Motor neuron (in vitro differentiated cells): ENCODE data around the gene PRDM12. TPM values are rescaled to one million over a fixed set of nuclear protein-coding genes. Genes with fewer than 3 reads are reported as not detected.
A peak's percentile ranks its signal among the peaks of the same experiment; 100 is the strongest.

Source experiments
- ATAC-seq, 8 experiments: fragments of 200-7000 bp; cut with Tn5 transposase; replicated peaks in 6 of 8; 2 replicates each; pipeline ENCODE4 v1.8.0; 2021; ENCODE audit warnings: mild to moderate bottlenecking in 8 of 8, moderate library complexity in 8 of 8
- H3K27ac ChIP-seq, 2 donors: fragments of 250-450 bp; sonication (Bioruptor Pico); 2 replicates each; pipeline ENCODE4 v1.9.0; 2021; ENCODE audit warnings: antibody characterized with exemption in 2 of 2, mild to moderate bottlenecking in 2 of 2, moderate library complexity in 1 of 2
- H3K4me1 ChIP-seq, 2 donors: fragments of 250-450 bp; sonication (Bioruptor Pico); replicated peaks in 1 of 2; 2 replicates each; pipeline ENCODE4 v1.6.1; 2021; ENCODE audit warnings: antibody characterized with exemption in 2 of 2, mild to moderate bottlenecking in 2 of 2, moderate library complexity in 1 of 2
- H3K4me3 ChIP-seq, 5 donors: fragments of 250-450 bp; sonication (Bioruptor Pico); 2 replicates each; pipeline ENCODE4 v1.9.0; 2021; ENCODE audit warnings: antibody characterized with exemption in 5 of 5, mild to moderate bottlenecking in 5 of 5, moderate library complexity in 4 of 5
- WGBS, 10 experiments: fragments of 450-650 bp; shearing (Covaris generic); methylation state at CpG; one replicate each; pipeline ENCODE4 v1.0.0; 2022; 5-methylcytosine and 5-hydroxymethylcytosine counted together
- in situ Hi-C, 9 experiments: fragments of 400-800 bp; cut with MboI; loops; one replicate each; pipeline ENCODE4 v1.15.0; 2021; ENCODE audit warnings: low sequenced_read_pairs in 9 of 9, low pct_unique_long_range_greater_than_20kb in 2 of 9; ENCODE audit not compliant: unreplicated experiment in 9 of 9
- total RNA-seq, 8 experiments: library from RNA; unstranded; fragments of 300-600 nt; gene quantifications; 2 replicates each; pipeline versions ENCODE4 v1.2.3 to v1.2.4, GENCODE V29; 2022

Gene PRDM12
- total RNA-seq, 8 experiments from 2014 or later, result 0.21 to 0.96 (median 0.27) TPM; not detected in 3

DNA sequence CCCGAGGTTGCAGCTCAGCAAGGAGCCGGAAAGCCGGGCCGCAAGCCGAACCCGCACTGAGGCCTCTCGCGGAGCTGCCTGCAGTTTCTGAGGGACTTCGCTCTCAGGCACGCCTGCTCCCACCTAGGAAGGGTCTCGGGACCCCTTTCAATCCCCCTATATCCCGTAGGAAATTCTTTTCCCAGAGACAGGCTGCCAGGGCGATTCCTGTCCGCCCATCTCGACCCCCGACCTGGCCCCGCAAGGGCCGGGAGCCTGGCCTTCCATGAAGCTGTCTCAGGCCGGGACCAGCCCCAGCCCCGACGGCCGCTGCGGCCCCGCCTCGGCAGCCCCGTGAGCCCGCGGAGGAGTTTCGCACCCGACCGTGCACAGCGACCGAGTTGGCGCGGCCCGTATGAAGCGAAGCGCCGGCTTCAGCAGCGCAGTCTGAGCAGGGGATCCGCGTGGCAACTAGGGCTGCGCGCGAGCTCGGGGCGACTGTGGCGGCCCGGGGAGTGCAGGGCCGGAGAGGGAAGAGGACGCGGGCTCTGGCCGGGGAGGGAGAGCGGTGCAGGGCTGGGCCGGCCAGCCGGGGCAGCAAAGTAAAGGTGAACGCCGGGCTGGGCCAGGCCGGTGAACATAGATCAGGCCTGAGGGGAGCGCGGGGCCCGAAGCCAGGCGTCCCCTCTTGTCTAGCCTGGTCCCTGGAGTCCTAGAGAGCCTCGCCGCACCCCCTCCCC lies 977 bp upstream of the PRDM12 start:
- 0 to 13% (median 0%) methylated on average over 1 to 6 of the region's 65 CpGs; no CpG with 5 or more reads in 6 of the 10 experiments for WGBS, 10 experiments
- peak overlapping the region in 1 of 5 donors; percentile 17 for H3K4me3 ChIP-seq

DNA sequence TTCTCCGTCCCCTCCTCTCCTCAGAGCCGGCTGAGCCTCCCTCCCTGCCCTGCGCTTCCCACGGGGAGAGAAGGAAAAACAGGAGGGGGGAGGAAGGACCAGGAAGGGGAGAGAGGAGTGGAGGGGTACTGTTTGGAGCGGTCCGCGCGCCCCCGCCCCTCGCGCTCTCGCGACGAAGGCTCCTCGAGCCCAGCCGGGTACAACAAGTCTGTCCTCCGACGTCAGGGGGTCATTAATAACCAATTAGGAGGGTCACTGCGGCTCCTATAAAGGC lies 480 bp upstream of the PRDM12 start:
- H3K27ac ChIP-seq, result no peak overlapping the region
- H3K4me3 ChIP-seq, result peak overlapping the region in 2 of 5 donors; percentile 2 to 17
- WGBS, 10 experiments, result no CpG with 5 or more reads among the region's 19 CpGs
- peak in 6 of 8 experiments; percentile 6 to 66 (median 56) for ATAC-seq
- in situ Hi-C loops, result no loop called here
- H3K4me1 ChIP-seq, result peaks cover 13 to 38% of the 10 kb centered on the region in 2 donors

More for the DNA sequence above, 977 bp upstream of the PRDM12 start:
- peak in 4 of 8 experiments; percentile 17 to 54 (median 30) for ATAC-seq
- Histone ChIP-seq H3K4me1 (peaks cover 8 to 38% of the 10 kb centered on the region in 2 donors), H3K27ac (no peak overlapping the region)
- in situ Hi-C loops, result no loop called here

DNA sequence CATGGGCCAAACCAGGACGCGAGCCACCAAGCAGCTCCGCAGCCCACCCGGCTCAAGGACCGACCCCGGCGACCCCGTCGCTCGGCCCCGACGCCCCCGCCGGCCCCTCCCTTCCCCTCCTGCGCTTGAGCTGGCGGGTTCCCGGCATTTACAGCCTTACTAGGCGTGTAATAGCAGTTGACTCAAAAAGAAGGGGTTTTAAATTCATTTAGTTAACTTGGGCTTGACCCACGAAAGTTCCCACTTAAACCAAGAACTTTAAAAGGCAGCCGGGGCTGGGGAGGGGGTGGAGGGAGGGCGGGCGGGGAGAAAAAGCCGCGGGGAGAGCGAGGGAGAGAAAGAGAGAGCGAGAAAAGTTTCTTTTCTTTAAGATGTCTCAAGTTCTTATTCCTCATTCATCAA lies 636 bp downstream of the PRDM12 start:
- in situ Hi-C loops, result no loop called here
- Histone ChIP-seq H3K27ac (no peak overlapping the region), H3K4me1 (peaks cover 13 to 33% of the 10 kb centered on the region in 2 donors), H3K4me3 (no peak overlapping the region)
- no peak for ATAC-seq
- no CpG with 5 or more reads among the region's 26 CpGs for WGBS, 10 experiments

DNA sequence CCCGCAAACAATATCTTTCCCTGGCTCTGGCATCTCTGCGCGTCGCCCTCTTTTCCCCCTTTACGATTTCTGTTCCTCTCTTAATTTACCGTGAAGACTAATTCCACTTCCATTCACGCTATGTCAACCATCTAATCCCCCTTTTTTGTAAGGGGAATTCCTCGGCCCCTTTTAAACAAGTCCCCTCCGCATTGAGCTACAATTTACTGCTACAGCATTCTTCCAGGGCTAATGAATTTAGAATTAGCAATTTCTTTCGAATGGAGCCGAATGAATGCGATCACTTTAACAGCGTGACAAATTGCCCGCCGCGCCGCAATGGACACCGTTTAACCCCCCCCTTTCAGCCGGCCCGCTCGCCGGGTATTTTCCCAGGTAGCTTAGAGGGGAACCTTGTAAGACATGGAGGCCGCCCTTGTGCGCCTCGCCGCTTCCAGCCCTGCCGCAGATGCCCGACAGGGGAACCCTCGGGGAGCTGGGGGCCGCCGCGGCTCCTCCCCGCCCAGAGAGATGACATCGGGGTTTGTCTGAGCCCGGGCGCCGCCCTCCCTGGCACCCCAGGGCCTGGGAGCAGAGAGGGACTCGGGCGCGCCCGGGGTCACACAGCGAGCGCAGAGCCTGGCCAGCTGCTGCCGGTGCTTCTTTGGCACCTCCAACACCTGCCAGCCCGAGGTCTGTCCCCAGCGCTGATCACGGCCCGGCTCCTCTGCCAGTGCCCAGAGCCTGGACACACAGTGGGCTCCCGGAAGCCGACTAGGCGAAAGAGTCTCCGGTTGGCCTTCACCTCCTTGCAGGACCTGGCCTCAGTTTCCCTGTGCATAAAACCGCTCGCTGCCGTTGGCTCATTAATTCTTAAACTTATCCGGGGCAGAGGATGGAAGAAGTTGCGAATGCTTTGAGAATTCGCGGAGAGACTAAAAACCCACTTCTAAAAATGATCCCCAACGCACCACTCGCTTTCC lies 1.3 kb downstream of the PRDM12 start:
- in situ Hi-C loops, result no loop called here
- Histone ChIP-seq H3K4me3 (no peak overlapping the region), H3K27ac (no peak overlapping the region), H3K4me1 (peaks cover 13 to 26% of the 10 kb centered on the region in 2 donors)
- ATAC-seq, result peak in 2 of 8 experiments; percentile 15
- WGBS, 10 experiments, result 0 to 20% (median 4%) methylated on average over 3 to 20 of the region's 61 CpGs; no CpG with 5 or more reads in 2 of the 10 experiments

DNA sequence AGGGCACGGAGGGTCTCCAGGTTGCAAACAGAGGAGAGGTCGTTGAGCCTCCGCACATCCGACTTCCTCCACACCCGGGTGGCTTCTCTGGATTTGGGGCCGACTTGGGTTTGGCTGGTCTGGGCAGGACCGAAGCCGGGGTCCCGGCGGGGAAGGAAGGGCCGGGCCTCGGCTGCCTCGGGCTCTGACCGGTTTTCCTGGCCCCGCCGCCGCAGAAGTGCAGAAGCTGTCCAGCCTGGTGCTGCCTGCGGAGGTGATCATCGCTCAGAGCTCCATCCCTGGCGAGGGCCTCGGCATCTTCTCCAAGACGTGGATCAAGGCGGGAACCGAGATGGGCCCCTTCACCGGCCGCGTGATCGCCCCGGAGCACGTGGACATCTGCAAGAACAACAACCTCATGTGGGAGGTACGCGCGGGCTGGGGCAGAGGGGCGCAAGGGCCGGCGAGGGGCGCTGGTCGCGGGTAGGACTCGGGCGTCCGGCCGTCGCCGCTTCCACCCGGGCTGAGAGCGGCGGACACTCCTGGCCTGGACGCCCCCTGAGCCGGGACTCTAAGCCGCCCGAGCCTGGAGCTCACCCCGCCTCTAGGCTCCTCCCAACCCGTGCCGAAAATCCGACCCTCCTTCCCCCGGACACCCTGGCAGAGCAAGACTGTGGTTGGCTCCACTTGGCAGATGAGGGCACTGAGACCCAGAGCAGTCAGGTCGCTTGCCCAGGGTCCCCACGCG lies 2.2 kb downstream of the PRDM12 start:
- H3K4me1 ChIP-seq, result peaks cover 13 to 18% of the 10 kb centered on the region in 2 donors
- WGBS, 10 experiments, result 18 to 53% (median 20%) methylated on average over 3 to 28 of the region's 60 CpGs; no CpG with 5 or more reads in 7 of the 10 experiments
- in situ Hi-C loops, result no loop called here
- ATAC-seq, result peak in 3 of 8 experiments; percentile 5 to 11 (median 8)
- no peak overlapping the region for H3K27ac ChIP-seq
- H3K4me3 ChIP-seq, result no peak overlapping the region

DNA sequence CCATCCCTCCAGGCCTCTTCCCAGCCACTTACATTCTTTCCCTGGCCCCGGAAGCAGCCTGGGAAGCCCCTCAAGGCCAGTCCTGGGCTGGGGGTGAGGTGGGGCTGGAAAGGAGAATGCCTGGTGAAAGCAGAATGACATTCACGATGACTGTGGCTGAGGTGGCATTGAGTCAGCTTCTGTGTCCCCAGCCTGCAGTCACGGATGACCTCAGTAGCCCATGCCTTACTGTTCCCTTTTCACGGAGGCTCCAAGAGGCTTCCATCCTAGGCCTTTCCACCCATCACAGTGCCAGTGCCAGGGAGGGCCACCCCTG lies 2.7 kb downstream of the PRDM12 start:
- 20 to 69% (median 25%) methylated on average over 1 to 2 of the region's 4 CpGs; no CpG with 5 or more reads in 7 of the 10 experiments for WGBS, 10 experiments
- ATAC-seq, result peak in 5 of 8 experiments; percentile 4 to 54 (median 26)
- Histone ChIP-seq H3K4me1 (peaks cover 13 to 17% of the 10 kb centered on the region in 2 donors), H3K27ac (no peak overlapping the region), H3K4me3 (no peak overlapping the region)
- in situ Hi-C loops, result no loop called here

DNA sequence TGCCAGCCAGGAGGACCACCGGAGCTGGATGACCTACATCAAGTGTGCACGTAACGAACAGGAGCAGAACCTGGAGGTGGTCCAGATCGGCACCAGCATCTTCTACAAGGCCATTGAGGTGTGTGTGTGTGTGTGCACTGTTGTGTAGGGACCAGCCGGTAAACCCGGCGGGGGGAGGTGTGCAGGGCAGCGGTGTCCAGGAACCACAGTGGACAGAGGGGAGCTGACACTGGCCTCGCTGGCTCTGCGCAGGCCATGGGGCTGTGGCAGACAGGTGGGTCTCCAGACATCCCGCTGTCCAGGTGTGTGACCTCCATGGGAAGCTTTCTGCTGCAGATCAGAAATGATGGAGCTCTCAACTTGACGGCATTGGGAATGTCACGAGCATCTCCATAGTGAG lies 3.8 kb downstream of the PRDM12 start:
- no peak overlapping the region for H3K27ac ChIP-seq
- ATAC-seq, result no peak
- in situ Hi-C loops, result no loop called here
- peaks cover 21 to 23% of the 10 kb centered on the region in 2 donors for H3K4me1 ChIP-seq
- 80 to 100% (median 90%) methylated on average over 1 to 6 of the region's 13 CpGs; no CpG with 5 or more reads in 6 of the 10 experiments for WGBS, 10 experiments
- H3K4me3 ChIP-seq, result no peak overlapping the region

DNA sequence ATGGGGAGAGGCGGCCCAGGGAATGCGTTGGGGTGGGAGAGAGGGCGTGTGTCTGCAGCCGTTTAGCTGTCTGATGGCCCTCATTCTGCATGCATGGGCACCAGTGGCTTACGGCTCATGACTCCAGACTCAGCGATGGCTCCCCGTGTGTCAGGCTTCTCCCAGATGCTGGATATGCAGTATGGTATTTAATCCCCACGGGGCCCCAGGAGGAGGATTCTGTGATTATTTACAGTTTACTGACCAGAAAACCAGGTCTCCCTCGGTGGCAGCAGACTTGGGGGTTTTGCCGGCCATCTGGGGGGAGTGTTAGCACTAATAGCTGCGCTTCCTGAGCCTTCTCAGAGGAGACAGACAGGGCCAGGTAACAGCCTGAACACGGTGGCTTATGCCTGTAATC lies 4.3 kb downstream of the PRDM12 start:
- WGBS, 10 experiments, result 0 to 74% (median 20%) methylated on average over 1 to 3 of the region's 12 CpGs; no CpG with 5 or more reads in 7 of the 10 experiments
- no peak for ATAC-seq
- no peak overlapping the region for H3K27ac ChIP-seq
- peaks cover 21 to 24% of the 10 kb centered on the region in 2 donors for H3K4me1 ChIP-seq
- in situ Hi-C loops, result no loop called here
- no peak overlapping the region for H3K4me3 ChIP-seq

DNA sequence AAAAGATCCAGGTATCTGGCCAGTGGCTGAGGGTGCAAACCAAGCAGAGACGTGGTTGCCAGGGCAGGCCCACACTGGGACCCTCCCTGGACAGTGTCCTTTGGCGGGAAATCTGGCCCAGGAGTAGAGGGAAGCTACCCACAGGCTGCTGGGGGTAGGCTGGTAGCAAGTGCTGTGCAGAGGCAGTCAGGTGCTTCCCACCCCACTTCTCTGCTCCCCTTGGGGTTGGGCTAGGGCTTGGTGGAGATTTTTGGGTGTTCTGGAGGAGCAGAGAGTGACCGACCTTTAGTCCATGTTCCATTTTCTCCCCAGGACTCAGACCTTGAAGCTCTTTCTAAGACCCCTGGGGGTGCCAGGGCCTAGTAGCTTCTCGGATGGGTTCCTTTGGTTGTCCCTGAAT lies 5.6 kb downstream of the PRDM12 start:
- H3K4me1 ChIP-seq, result peaks cover 21% of the 10 kb centered on the region in 2 donors
- H3K27ac ChIP-seq, result no peak overlapping the region
- 83 to 100% methylated on average over 1 of the region's 4 CpGs; no CpG with 5 or more reads in 8 of the 10 experiments for WGBS, 10 experiments
- in situ Hi-C loops, result no loop called here
- no peak overlapping the region for H3K4me3 ChIP-seq
- ATAC-seq, result no peak

DNA sequence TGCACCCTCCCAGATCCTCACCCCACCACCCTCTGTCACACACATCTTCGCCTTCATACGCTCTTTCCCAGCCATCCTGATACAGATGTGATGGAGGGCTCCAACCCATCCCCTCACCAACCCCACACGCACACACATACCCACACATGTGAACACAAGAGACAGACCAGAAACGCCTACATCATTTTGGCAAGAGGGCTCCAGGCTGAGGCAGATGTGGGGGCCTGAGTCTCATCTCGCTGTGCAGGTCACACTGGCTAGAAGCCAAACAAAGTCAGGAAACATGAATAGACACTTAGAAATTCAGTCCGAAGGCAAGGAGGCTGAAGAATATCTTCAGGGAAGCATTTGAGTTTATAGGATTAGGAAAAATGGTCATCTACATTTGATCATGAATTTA lies 6.2 kb downstream of the PRDM12 start:
- in situ Hi-C loops, result no loop called here
- 0 to 100% (median 80%) methylated on average over 1 to 2 of the region's 6 CpGs; no CpG with 5 or more reads in 3 of the 10 experiments for WGBS, 10 experiments
- ATAC-seq, result no peak
- Histone ChIP-seq H3K27ac (no peak overlapping the region), H3K4me3 (no peak overlapping the region), H3K4me1 (peaks cover 16 to 17% of the 10 kb centered on the region in 2 donors)

DNA sequence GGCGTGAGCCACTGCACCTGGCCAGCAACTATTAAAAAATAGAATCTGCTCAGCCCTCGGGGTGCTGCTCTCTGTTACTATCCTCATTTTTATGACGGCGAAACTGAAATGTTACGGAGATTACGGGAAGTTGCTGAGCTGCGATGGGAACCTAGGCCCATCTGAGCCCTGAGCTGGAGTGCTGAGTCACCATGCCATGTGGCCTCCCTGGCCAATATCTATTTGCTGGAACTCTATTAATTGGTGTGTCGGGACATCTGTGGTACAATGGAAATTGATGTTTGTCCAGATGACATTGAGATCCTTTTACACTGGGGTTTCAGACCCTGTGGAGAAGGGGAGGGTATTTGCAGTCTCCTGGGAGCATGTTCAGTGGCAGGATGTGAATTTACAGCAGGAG lies 8.1 kb downstream of the PRDM12 start:
- Histone ChIP-seq H3K27ac (no peak overlapping the region), H3K4me1 (peaks cover 7 to 14% of the 10 kb centered on the region in 2 donors), H3K4me3 (no peak overlapping the region)
- in situ Hi-C loops, result no loop called here
- ATAC-seq, result peak in 5 of 8 experiments; percentile 68 to 75 (median 73)
- 40 to 90% (median 69%) methylated on average over 2 to 7 of the region's 8 CpGs; no CpG with 5 or more reads in 4 of the 10 experiments for WGBS, 10 experiments

DNA sequence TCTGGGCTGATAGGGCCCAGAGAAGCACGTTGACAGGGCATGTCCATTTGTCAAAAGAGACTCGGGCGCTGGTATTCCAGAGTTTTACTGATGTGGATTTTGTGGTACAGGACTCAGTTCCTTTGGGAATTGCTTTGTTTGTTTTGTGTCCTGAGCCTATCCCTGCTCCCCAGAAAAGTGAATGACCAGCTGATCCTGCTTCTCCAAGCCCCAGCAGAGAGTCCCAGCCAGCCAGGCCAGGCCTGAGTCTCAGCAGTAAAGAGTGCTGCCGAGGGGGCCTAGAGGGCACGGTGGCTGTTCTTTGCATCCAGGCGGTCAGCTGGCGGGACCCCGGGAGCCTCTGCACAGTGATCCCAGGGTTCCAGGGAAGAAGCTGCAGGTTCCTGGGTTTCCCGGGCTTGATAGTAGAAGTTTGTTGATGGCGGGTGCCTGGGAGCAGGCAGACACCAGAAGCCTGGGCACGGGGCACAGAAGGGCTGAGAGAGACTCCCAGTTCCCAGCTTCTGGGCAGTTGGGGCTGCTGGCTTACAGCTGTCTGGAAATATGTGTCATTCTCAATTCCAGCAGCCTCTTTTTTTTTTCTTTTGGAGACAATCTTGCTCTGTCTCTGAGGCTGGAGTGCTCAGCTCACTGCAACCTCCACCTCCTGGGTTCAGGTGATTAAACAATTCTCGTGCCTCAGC lies 8.7 kb downstream of the PRDM12 start:
- WGBS, 10 experiments, result 68 to 91% (median 80%) methylated on average over 1 to 10 of the region's 12 CpGs; no CpG with 5 or more reads in 3 of the 10 experiments
- Histone ChIP-seq H3K4me3 (no peak overlapping the region), H3K27ac (peak overlapping the region in 1 of 2 donors; percentile 5), H3K4me1 (peaks cover 7 to 14% of the 10 kb centered on the region in 2 donors)
- ATAC-seq, result peak in 5 of 8 experiments; percentile 39 to 58 (median 48)
- in situ Hi-C loops, result no loop called here
